HG02798 (cell line): Measurements from ENCODE around the gene NLRC3.
A peak's percentile ranks its signal among the peaks of the same experiment; 100 is the strongest.

ENCODE experiments used
- ATAC-seq: cut with Tn5 transposase; IDR thresholded peaks from one replicate; pipeline ENCODE4 v1.9.1; 2021; ENCODE audit warnings: mild to moderate bottlenecking; ENCODE audit not compliant: unreplicated experiment, poor library complexity

NLRC3 gene

GRCh38 chr16:3599121-3599520 is 21.9 kb upstream of the NLRC3 start:
- ATAC-seq = no peak

- no peak for ATAC-seq
Observed at GRCh38 chr16:3598236-3598635, 21.0 kb upstream of the NLRC3 start.

GRCh38 chr16:3597676-3598075 is 20.5 kb upstream of the NLRC3 start:
- ATAC-seq = no peak

GRCh38 chr16:3597226-3597625 is 20.0 kb upstream of the NLRC3 start:
- no peak for ATAC-seq

- ATAC-seq = no peak
Observed at GRCh38 chr16:3596101-3596861, 19.1 kb upstream of the NLRC3 start.

GRCh38 chr16:3595521-3596021 is 18.4 kb upstream of the NLRC3 start:
- no peak for ATAC-seq

- ATAC-seq = no peak
Observed at GRCh38 chr16:3595110-3595486, 17.9 kb upstream of the NLRC3 start.

GRCh38 chr16:3594316-3595109 is 17.3 kb upstream of the NLRC3 start:
- ATAC-seq = no peak

GRCh38 chr16:3592559-3592958 is 15.4 kb upstream of the NLRC3 start:
- no peak for ATAC-seq

- ATAC-seq = no peak
Observed at GRCh38 chr16:3591991-3592390, 14.8 kb upstream of the NLRC3 start.

- ATAC-seq = no peak
Observed at GRCh38 chr16:3591436-3591803, 14.2 kb upstream of the NLRC3 start.

- ATAC-seq = no peak
Observed at GRCh38 chr16:3590736-3591435, 13.7 kb upstream of the NLRC3 start.

GRCh38 chr16:3589991-3590701 is 12.9 kb upstream of the NLRC3 start:
- ATAC-seq = no peak

- no peak for ATAC-seq
Observed at GRCh38 chr16:3589441-3589921, 12.3 kb upstream of the NLRC3 start.

GRCh38 chr16:3589001-3589400 is 11.8 kb upstream of the NLRC3 start:
- no peak for ATAC-seq

GRCh38 chr16:3587547-3588110 is 10.4 kb upstream of the NLRC3 start:
- ATAC-seq = peak; percentile 68

- ATAC-seq = no peak
Observed at GRCh38 chr16:3584412-3584811, 7.2 kb upstream of the NLRC3 start.

- ATAC-seq = no peak
Observed at GRCh38 chr16:3583303-3584038, 6.3 kb upstream of the NLRC3 start.
